Nephron progenitor cell (in vitro differentiated cells): ENCODE data around the gene MYH14.

Source experiments
- DNase-seq: peaks from one replicate; pipeline ENCODE4 v3.0.0; 2021
- H3K27ac Mint-ChIP-seq: 2 replicates; pipeline ENCODE4 v1.8.0; 2021; ENCODE audit warnings: mild to moderate bottlenecking, moderate library complexity, mixed read lengths
- H3K27me3 Mint-ChIP-seq: 2 replicates; pipeline ENCODE4 v1.8.0; 2021; ENCODE audit warnings: mild to moderate bottlenecking, low read depth, mixed read lengths; ENCODE audit not compliant: poor library complexity
- H3K36me3 Mint-ChIP-seq: 2 replicates; pipeline ENCODE4 v1.8.0; 2021; ENCODE audit warnings: low read depth, mixed read lengths
- H3K4me1 Mint-ChIP-seq: 2 replicates; pipeline ENCODE4 v1.8.0; 2021; ENCODE audit warnings: mixed read lengths
- H3K4me3 Mint-ChIP-seq: 2 replicates; pipeline ENCODE4 v1.8.0; 2021; ENCODE audit warnings: mild to moderate bottlenecking, moderate library complexity, mixed read lengths
- H3K9me3 Mint-ChIP-seq: 2 replicates; pipeline ENCODE4 v1.8.0; 2021; ENCODE audit warnings: mild to moderate bottlenecking, moderate library complexity, mixed read lengths
- TF ChIP-seq, protein P1 (sequence below): fragments of 200-600 bp; sonication (generic); IDR thresholded peaks from 2 replicates; pipeline ENCODE4 v1.5.0; 2021; ENCODE audit warnings: antibody characterized with exemption

Gene MYH14

DNA sequence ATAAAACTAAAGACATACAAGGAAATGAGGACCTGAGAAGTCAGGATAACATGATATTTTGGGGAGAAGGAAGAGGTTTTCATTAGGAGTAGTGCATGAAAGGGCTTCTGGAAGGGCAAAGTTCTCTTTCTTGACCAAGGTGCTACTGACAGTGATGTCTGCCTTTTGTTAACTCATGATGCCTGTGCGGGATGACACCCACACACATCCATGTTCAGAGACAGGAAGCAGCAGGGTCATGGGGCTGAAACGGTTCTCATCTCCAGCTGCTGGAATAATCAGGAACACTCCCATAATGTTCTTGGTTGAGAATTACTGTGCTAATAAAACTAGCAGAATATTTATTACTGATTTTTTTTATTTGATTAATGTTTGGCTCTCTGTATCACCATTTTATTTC lies 96.6 kb downstream of the MYH14 start:
- no peak overlapping the region for H3K4me3 Mint-ChIP-seq
- H3K27me3 Mint-ChIP-seq, result peaks cover 12% of the 10 kb centered on the region
- no peak overlapping the region for H3K27ac Mint-ChIP-seq
- H3K36me3 Mint-ChIP-seq, result no peaks in the 10 kb centered on the region
- H3K9me3 Mint-ChIP-seq, result peaks cover 5% of the 10 kb centered on the region
- DNase-seq, result no peak
- H3K4me1 Mint-ChIP-seq, result no peaks in the 10 kb centered on the region
- TF ChIP-seq, protein P1, sequence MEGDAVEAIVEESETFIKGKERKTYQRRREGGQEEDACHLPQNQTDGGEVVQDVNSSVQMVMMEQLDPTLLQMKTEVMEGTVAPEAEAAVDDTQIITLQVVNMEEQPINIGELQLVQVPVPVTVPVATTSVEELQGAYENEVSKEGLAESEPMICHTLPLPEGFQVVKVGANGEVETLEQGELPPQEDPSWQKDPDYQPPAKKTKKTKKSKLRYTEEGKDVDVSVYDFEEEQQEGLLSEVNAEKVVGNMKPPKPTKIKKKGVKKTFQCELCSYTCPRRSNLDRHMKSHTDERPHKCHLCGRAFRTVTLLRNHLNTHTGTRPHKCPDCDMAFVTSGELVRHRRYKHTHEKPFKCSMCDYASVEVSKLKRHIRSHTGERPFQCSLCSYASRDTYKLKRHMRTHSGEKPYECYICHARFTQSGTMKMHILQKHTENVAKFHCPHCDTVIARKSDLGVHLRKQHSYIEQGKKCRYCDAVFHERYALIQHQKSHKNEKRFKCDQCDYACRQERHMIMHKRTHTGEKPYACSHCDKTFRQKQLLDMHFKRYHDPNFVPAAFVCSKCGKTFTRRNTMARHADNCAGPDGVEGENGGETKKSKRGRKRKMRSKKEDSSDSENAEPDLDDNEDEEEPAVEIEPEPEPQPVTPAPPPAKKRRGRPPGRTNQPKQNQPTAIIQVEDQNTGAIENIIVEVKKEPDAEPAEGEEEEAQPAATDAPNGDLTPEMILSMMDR, result no peak

GRCh38 chr19:50300814-50301606 lies 97.6 kb downstream of the MYH14 start:
- Mint-ChIP-seq H3K4me1 (no peaks in the 10 kb centered on the region), H3K27ac (no peak overlapping the region), H3K4me3 (no peak overlapping the region), H3K27me3 (peaks cover 16% of the 10 kb centered on the region), H3K36me3 (no peaks in the 10 kb centered on the region), H3K9me3 (peaks cover 5% of the 10 kb centered on the region)
- TF ChIP-seq, protein P1, result no peak
- no peak for DNase-seq

GRCh38 chr19:50301607-50301971 lies 98.2 kb downstream of the MYH14 start:
- peaks cover 5% of the 10 kb centered on the region for H3K9me3 Mint-ChIP-seq
- H3K4me1 Mint-ChIP-seq, result no peaks in the 10 kb centered on the region
- H3K36me3 Mint-ChIP-seq, result no peaks in the 10 kb centered on the region
- peaks cover 21% of the 10 kb centered on the region for H3K27me3 Mint-ChIP-seq
- DNase-seq, result no peak
- no peak overlapping the region for H3K4me3 Mint-ChIP-seq
- H3K27ac Mint-ChIP-seq, result no peak overlapping the region
- TF ChIP-seq, protein P1, result no peak

DNA sequence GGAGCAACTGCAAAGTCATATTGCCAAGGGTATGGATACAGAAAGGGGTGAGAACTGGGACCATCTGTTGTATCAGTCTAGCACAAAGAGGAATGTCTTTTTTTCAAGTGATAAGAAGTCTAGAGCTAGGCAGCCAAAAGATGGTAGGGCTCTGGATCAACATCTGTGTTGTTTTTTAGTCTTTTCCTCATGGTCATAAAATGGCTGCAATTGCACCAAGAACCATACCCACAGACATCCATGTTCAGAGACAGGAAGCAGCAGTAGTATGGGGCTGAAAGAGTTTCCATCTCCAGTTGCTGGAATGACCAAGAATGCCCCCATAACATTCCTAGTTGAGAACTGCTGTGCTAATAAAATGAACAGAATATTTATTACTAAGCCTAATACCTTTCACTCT lies 100.1 kb downstream of the MYH14 start:
- H3K27me3 Mint-ChIP-seq, result peaks cover 38% of the 10 kb centered on the region
- H3K4me1 Mint-ChIP-seq, result peaks cover 9% of the 10 kb centered on the region
- H3K9me3 Mint-ChIP-seq, result peaks cover 5% of the 10 kb centered on the region
- no peak overlapping the region for H3K4me3 Mint-ChIP-seq
- H3K27ac Mint-ChIP-seq, result no peak overlapping the region
- DNase-seq, result no peak
- no peaks in the 10 kb centered on the region for H3K36me3 Mint-ChIP-seq
- TF ChIP-seq, protein P1, result no peak

DNA sequence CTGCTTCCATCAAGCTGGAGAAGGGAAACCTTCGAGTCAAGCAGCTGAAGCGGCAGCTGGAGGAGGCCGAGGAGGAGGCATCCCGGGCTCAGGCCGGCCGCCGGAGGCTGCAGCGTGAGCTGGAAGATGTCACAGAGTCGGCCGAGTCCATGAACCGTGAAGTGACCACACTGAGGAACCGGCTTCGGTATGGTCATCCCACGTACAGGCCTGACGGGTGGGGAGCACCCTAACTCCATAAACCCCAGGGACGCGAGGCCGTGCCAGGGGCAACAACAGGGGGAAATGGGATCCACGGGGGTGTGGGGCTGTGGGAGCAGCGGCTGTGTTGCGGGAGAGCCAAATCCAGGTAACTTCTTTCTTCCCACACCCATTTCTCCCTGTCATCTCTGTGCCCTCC lies 105.6 kb downstream of the MYH14 start:
- no peak for DNase-seq
- H3K27me3 Mint-ChIP-seq, result peaks cover 78% of the 10 kb centered on the region
- H3K4me1 Mint-ChIP-seq, result peaks cover 25% of the 10 kb centered on the region
- TF ChIP-seq, protein P1, result no peak
- H3K9me3 Mint-ChIP-seq, result peaks cover 4% of the 10 kb centered on the region
- H3K27ac Mint-ChIP-seq, result peak overlapping the region; percentile 79
- H3K36me3 Mint-ChIP-seq, result no peaks in the 10 kb centered on the region
- no peak overlapping the region for H3K4me3 Mint-ChIP-seq
